ENCODE results near the gene LASP1.

- TF ChIP-seq CTCF (conservative IDR thresholded peaks at IDR 0.05; ENCODE audit: low read length) (no peak), EZH2phosphoT487 (IDR thresholded peaks at IDR 0.05; ENCODE audit: borderline replicate concordance, low read depth, low read length) (no peak)
These were observed 38.2 kb downstream of the LASP1 start for GRCh38 chr17:38907930-38908675.
